Mononuclear cell (primary cell): ENCODE results near the gene NCSTN. TPM values are rescaled to one million over a fixed set of nuclear protein-coding genes. Genes with fewer than 3 reads are reported as not detected.
A peak's percentile ranks its signal among the peaks of the same experiment; 100 is the strongest.

Experiments
- H3K27me3 ChIP-seq: 2 replicates; pipeline ENCODE4 v1.6.0; 2011; ENCODE audit warnings: low read length, control low read depth; ENCODE audit not compliant: insufficient read depth
- H3K4me1 ChIP-seq: 2 replicates; pipeline ENCODE4 v1.5.1; 2011; ENCODE audit warnings: mild to moderate bottlenecking, low read length, control low read depth; ENCODE audit not compliant: insufficient read depth
- H3K4me3 ChIP-seq: 2 replicates; pipeline ENCODE4 v1.5.1; 2011; ENCODE audit warnings: mild to moderate bottlenecking, low read length, moderate library complexity
- H3K9me3 ChIP-seq: 2 replicates; pipeline ENCODE4 v1.5.1; 2011; ENCODE audit warnings: low read depth, mild to moderate bottlenecking, control low read depth, low read length
- total RNA-seq: library from RNA; depleted of rRNA; stranded (reverse); fragments of >200 nt; gene quantifications from one replicate; pipeline ENCODE4 v1.2.3, GENCODE V29; 2012

Gene NCSTN
- total RNA-seq: 54.5 TPM

DNA sequence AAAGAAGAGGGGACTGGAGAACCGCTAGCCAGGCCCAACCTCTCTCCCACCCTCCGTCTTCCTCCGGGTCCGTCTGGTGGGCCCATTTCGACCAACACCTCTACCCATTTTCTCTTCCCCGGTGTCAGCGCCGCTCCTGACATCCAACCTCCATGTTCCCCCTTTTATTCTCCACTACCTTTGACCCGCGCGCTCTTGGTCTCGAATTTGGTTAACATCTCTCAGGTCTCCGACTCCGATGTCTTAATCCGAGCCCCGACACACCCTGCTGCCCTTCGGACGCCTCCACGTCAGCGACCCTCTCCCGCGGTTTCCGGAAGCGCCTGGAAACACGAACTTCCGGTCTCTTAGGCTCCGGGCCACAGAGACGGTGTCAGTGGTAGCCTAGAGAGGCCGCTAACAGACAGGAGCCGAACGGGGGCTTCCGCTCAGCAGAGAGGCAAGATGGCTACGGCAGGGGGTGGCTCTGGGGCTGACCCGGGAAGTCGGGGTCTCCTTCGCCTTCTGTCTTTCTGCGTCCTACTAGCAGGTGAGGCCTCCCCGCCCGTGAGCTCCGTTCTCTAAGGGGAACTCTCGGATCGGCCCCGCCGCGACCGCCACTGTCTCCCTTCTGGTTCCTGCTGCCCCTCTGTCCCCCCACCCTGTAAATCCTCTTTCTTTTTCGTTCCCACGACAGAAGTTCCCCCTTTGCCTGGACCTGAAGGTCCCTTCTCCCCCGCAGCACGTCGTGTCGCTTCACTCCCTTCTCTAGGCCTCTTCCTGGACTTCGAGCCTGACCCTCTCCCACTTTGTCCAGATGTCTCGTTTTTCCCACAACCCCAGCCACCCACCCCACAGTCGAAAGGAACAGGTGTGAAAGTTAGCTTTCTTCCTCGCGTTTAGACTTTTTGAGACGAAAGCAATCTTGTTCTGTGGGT is at the start of gene NCSTN, which contains the start of gene COPA:
NCSTN (plus strand) TSS at position 431 of the 917 bp plus-strand sequence; CDS start at position 445, 14 bp downstream.
COPA (minus strand) TSS at position 298 of the 917 bp plus-strand sequence; CDS start at position 218, 80 bp downstream.
- no peaks in the 10 kb centered on the region for H3K9me3 ChIP-seq
- peaks cover 77% of the 10 kb centered on the region for H3K4me1 ChIP-seq
- H3K4me3 ChIP-seq: peak within 1 kb of the TSS; percentile 96

DNA sequence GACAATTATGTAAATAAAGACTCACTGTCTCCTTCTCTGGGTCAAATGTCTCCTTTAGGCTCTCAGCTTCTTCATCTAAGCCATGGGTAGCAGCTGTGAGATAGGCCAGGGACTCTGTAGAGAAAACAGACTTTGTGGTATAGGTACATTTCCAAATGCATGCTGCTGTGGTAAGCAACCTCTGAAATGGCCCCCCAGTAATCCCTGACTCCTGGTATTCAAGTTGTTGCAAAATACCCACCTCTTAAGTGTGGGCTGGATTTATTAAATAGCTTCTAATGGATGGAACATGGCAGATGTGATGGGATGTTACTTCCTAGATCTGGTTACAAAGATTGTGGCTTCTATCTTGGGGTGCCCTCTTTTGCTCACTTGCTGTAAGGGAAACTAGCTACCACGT is 47.1 kb upstream of the NCSTN start:
- H3K27me3 ChIP-seq: no peaks in the 10 kb centered on the region
- H3K4me3 ChIP-seq: no peak overlapping the region
- H3K9me3 ChIP-seq: no peaks in the 10 kb centered on the region
- H3K4me1 ChIP-seq: no peaks in the 10 kb centered on the region

More for the DNA sequence above, at the start of gene NCSTN, which contains the start of gene COPA:
- no peaks in the 10 kb centered on the region for H3K27me3 ChIP-seq

DNA sequence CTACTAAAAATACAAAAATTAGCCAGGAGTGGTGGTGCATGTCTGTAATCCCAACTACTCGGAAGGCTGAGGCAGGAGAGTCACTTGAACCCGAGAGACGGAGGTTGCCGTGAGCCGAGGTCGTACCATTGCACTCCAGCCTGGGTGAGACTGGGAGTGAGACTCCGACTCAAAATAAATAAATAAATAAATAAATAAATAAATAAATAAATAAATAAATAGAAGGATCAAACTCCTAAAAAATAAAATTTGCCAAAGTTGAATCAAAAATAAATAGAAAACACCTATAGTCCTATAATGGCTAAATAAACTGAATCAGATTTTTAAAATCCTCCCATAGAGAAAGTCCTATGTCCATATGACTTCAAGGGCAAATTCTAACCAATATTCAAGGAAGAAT is 43.0 kb upstream of the NCSTN start:
- Histone ChIP-seq H3K4me3 (no peak overlapping the region), H3K4me1 (no peaks in the 10 kb centered on the region), H3K27me3 (no peaks in the 10 kb centered on the region), H3K9me3 (no peaks in the 10 kb centered on the region)

DNA sequence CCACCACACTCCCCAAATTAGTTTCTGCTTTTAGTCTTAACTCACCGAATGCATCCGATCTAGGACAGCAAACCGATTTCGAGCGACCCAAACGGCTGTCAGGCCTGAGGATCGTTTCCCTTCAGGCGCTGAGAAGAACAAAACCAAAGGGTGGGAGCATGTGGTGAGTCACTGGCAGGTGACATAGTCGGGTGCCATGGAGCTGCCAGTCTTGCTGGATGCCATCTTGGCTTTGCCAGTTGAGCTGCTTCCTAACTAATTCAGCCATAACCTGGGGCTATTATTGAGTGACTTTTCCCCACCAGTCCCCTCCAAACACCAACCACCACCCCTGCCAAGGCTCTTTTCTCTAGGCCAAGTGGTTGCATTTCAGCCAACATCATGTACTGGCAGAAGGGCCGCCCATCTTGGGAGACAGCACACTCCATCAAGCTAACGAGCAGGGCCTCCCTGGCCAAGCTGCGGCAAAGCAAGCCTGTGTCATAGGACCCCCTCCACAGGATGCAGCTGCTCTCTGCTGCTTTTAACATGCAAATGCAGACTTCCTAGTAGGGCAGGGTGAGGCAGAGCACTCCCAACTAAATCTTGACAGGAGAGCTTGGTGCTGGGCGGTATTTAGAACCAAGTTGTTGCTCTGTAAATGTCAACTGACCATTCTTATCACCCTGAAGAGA is 35.9 kb upstream of the NCSTN start:
- no peaks in the 10 kb centered on the region for H3K27me3 ChIP-seq
- no peaks in the 10 kb centered on the region for H3K9me3 ChIP-seq
- H3K4me3 ChIP-seq: no peak overlapping the region
- H3K4me1 ChIP-seq: no peaks in the 10 kb centered on the region

DNA sequence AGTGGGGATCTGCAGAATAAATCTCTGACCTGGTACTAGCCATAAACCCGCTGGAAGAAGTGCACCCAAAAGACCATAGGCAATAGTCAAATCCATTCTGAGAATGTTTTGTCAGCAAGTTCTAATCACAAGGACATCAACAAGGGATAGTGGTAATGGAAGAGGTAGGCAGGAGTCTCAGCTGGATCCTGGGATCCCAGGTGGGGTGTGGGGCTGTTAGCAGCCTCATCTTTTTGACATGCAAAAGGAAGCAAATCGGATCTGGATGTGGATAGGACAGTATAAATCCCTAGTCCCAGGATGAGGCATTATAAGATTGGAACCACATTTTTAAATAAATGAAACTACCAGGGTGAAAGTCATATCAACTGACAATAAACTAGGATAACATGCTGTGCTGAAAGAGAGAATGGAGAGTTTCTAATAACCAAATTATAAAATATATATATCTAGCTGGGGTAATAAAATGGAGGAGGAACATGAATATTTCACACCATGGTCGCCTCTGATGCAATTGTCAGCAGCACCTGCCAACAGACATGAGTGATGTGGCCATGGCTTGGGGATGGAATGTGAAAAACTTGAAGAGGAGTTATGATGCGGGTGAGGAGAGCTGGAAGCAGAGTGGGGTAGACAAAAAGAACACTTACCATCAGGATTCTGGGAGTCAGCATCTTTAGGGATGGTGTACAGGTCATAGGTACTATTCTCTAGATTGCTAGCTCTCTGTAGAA is 34.6 kb upstream of the NCSTN start:
- no peaks in the 10 kb centered on the region for H3K4me1 ChIP-seq
- H3K27me3 ChIP-seq: no peaks in the 10 kb centered on the region
- no peak overlapping the region for H3K4me3 ChIP-seq
- H3K9me3 ChIP-seq: no peaks in the 10 kb centered on the region

DNA sequence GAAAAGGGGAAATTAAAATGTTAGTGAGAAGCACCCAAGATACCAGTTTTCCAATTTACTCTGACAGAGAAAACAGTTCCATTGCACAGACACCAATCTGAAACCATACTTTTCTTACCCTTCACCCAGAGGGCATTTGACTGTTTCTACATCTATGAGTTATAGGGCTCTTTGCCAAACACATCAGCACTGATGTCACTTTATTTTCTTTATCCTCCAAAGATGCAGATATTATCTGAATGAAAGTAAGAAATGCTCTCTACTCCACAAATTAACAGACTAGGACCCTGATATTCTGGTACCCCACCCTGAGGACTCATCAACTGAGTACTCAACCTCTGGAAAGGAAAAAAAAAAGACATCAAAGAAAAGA is 34.0 kb upstream of the NCSTN start:
- H3K4me1 ChIP-seq: no peaks in the 10 kb centered on the region
- H3K4me3 ChIP-seq: no peak overlapping the region
- H3K9me3 ChIP-seq: no peaks in the 10 kb centered on the region
- H3K27me3 ChIP-seq: no peaks in the 10 kb centered on the region

DNA sequence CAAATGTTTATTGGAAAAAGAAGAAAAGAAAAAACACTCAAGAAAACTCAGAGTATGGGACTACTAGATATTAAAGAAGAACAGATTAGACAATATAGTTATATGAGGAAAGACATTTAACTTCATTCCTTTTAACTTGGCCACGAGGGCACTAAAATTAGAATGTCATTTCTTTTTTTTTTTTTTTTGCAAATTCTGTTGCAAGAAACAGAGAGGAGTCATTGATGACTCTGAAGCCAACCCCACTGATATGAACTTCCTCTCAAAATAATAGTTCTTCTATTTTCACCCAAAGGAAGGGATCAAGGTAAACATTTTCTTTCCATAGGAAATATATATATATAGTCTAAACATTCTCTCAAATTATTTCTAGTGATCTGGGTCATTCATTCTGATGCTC is 33.6 kb upstream of the NCSTN start:
- H3K4me3 ChIP-seq: no peak overlapping the region
- no peaks in the 10 kb centered on the region for H3K9me3 ChIP-seq
- H3K27me3 ChIP-seq: no peaks in the 10 kb centered on the region
- no peaks in the 10 kb centered on the region for H3K4me1 ChIP-seq

DNA sequence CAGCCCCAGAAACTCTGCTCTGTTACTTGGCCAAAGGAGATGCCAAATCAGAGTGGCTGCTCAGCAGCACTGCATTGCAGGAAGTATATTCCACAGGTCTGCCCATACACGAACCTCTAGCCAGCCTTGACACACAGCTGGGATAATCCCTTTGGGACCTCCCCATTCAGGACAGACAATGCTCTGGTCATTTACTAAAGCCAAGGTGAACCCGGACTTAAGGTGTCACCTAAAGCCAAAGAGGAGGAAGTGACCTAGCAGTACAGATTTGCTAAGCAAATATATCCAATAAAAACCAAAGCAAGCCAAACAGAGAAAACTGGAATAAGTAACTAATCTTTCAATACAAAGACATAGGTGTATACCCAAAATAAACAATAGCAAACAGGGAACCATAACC is 27.8 kb upstream of the NCSTN start:
- Histone ChIP-seq H3K4me1 (no peaks in the 10 kb centered on the region), H3K27me3 (no peaks in the 10 kb centered on the region), H3K4me3 (no peak overlapping the region), H3K9me3 (no peaks in the 10 kb centered on the region)

DNA sequence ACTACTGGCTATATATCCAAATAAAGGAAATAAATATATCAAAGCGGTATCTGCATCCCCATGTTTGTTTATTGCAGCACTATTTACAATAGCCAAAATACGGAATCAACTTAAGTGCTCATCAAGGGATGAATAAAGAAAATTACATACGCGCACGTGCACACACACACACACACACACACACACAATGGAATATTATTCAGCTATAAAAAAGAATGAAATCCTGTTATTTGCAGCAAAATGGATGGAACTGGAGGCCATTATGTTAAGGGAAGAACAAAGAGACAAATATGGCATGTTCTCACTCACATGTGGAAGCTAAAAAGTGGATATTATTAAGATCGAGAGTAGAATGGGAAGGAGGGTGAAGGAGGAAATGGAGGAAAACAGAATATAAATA is 20.4 kb upstream of the NCSTN start:
- no peaks in the 10 kb centered on the region for H3K4me1 ChIP-seq
- no peaks in the 10 kb centered on the region for H3K9me3 ChIP-seq
- H3K4me3 ChIP-seq: no peak overlapping the region
- H3K27me3 ChIP-seq: no peaks in the 10 kb centered on the region

DNA sequence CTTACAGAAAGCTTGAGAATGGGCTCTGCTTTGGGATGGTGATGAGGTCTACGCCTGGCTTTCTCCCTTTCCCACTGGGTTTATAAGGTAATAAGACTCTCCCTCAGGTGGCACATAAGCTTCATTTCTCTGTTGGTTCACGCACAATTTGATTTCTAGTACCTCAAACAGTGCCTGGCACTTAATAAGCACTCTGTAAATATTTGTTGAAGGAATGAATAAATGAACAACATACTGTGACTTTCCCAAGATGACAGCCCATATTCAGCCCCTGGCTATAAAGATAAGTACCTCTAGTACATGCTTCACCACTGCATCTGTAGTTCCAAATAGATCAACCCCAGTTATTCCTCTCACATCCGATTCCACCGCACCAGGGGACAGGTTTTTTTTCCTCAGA is 17.9 kb upstream of the NCSTN start:
- no peaks in the 10 kb centered on the region for H3K27me3 ChIP-seq
- H3K9me3 ChIP-seq: no peaks in the 10 kb centered on the region
- no peak overlapping the region for H3K4me3 ChIP-seq
- no peaks in the 10 kb centered on the region for H3K4me1 ChIP-seq

DNA sequence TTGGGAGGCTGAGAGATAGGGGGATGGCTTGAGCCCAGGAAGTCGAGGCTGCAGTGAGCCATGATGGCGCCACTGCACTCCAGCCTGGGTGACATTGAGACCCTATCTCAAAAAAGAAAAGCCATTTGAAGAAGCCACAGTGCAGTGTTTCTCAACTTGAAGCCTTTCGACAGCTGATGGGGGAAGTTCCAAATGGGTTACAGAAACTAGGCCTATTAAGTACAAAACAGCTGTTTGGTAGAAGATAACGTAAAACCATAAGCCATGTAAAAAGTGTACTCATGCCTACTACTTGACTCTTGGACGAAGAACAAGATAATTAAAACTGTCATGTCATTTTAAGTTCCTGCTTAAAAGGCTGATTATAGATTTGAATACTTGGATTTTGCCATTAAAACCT is 16.8 kb upstream of the NCSTN start:
- H3K9me3 ChIP-seq: no peaks in the 10 kb centered on the region
- no peaks in the 10 kb centered on the region for H3K4me1 ChIP-seq
- H3K27me3 ChIP-seq: no peaks in the 10 kb centered on the region
- no peak overlapping the region for H3K4me3 ChIP-seq

DNA sequence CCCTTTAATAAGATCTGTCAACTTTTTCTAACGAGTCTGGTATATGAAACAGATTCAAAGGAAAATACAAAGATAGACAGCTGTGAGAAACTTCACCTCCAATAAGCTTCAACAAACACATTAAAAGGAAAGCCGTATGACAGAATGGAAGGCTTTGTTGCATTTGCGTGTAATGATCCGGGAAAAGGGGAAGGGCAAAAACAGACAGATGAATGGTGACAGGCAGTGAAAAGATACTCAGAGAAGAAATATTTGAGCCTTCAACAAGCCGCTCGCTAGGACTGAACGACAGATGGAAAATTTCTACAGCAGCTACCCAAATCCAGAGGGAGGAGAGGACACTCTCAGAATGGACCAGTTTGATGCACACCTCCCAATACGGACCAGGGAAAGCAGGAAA is 15.0 kb upstream of the NCSTN start:
- Histone ChIP-seq H3K27me3 (no peaks in the 10 kb centered on the region), H3K4me1 (no peaks in the 10 kb centered on the region), H3K4me3 (no peak overlapping the region), H3K9me3 (no peaks in the 10 kb centered on the region)

DNA sequence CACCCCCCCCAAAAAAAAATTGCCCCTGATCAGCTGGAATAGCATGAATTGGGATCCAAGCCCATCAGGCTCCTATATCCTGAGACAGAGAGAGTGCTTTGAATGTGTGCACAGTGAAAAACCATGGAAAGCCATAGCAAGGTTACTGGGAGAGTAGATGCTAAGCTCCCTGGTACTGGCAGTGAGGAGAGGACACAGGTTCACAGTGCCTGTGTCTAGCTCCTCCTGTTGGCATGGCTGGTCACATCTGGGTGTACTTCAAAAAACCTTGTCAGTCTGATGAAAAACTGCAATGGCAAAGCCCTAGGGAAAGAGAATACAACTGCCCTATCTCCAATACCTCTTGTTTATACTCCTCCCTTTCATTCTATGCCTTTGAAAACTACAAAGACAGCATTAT is 13.1 kb upstream of the NCSTN start:
- H3K4me3 ChIP-seq: no peak overlapping the region
- H3K27me3 ChIP-seq: no peaks in the 10 kb centered on the region
- no peaks in the 10 kb centered on the region for H3K9me3 ChIP-seq
- no peaks in the 10 kb centered on the region for H3K4me1 ChIP-seq

DNA sequence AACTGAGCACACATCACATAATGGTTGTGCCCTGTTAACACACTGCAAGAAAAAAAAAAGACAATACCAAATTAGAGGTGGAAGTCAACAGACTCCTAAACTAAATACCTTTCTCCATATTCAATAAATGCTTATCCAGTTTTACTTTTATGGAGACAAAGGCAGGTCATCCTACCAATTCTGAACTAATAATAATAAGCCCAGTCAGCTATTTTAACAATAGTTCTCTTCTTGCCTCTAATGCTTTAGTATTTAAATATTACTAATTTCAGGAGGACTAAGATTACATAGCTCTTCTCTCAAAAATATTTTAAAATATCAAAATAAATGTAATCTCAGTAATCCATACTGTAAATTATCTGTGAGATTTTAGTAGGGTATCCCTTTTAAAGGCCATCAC is 10.7 kb upstream of the NCSTN start:
- Histone ChIP-seq H3K9me3 (no peaks in the 10 kb centered on the region), H3K4me1 (no peaks in the 10 kb centered on the region), H3K27me3 (no peaks in the 10 kb centered on the region), H3K4me3 (no peak overlapping the region)

DNA sequence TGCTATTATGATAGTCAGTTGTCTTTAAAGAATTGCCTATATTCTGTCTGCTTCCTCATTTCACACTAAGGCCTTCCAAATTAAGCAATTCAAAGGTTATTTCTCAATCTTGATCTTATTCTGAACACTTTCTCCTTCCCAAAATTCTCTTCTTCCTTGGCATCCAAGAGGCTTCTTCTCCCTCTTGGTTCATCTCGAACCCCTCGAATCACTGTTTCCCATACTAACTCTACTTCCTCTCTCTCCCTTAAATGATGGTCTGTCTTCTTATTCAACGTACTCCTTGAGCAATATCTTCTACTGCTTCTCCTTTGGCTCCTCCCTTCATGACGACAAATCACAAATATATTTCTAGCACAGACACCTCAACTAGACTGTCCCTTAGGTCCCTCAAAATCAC is 4.6 kb upstream of the NCSTN start:
- Histone ChIP-seq H3K4me1 (peaks cover 41% of the 10 kb centered on the region), H3K27me3 (no peaks in the 10 kb centered on the region), H3K9me3 (no peaks in the 10 kb centered on the region), H3K4me3 (no peak overlapping the region)
